HepG2 (cell line): ENCODE data around the gene C22orf31. TPM values are rescaled to one million over a fixed set of nuclear protein-coding genes. Genes with fewer than 3 reads are reported as not detected.

Experiments used
- CENPX ChIP-seq: sonication (generic); formaldehyde crosslinking; IDR thresholded peaks from 2 replicates; pipeline ENCODE4 v1.9.0; 2021; ENCODE audit warnings: mild to moderate bottlenecking, missing genetic modification reagents, moderate library complexity
- CHCHD3 ChIP-seq: sonication (generic); formaldehyde crosslinking; IDR thresholded peaks from 2 replicates; pipeline ENCODE4 v1.8.0; 2022; ENCODE audit warnings: mild to moderate bottlenecking, missing genetic modification reagents, moderate library complexity
- EZH2 ChIP-seq: conservative IDR thresholded peaks from 2 replicates; pipeline ENCODE4 v1.6.1; 2012; ENCODE audit warnings: mild to moderate bottlenecking, low read depth, low read length, moderate library complexity
- FOXA3 ChIP-seq: IDR thresholded peaks from 2 replicates; pipeline ENCODE4 v1.6.1; 2016; ENCODE audit warnings: missing genetic modification reagents, missing compliant biosample characterization
- FOXJ3 ChIP-seq: sonication (generic); formaldehyde crosslinking; IDR thresholded peaks from 2 replicates; pipeline ENCODE4 v1.4.0; 2020; ENCODE audit warnings: missing genetic modification reagents, mild to moderate bottlenecking, borderline replicate concordance
- FOXO4 ChIP-seq: sonication (generic); formaldehyde crosslinking; conservative IDR thresholded peaks from 2 replicates; pipeline ENCODE4 v1.8.1; 2023; ENCODE audit warnings: missing genetic modification reagents
- GABPA ChIP-seq, 2 experiments: IDR thresholded peaks; 2 replicates each; pipeline ENCODE4 v1.6.1; 2011 to 2016; ENCODE audit warnings: low read depth in 2 of 2, low read length in 1 of 2, missing biosample characterization in 1 of 2, missing genetic modification characterization in 1 of 2
- GPN1 ChIP-seq: sonication (generic); formaldehyde crosslinking; IDR thresholded peaks from 2 replicates; pipeline ENCODE4 v1.5.1; 2020; ENCODE audit warnings: missing genetic modification reagents, borderline replicate concordance
- KAT2B ChIP-seq: fragments of 150-350 bp; IDR thresholded peaks from 2 replicates; pipeline ENCODE4 v1.6.1; 2014; ENCODE audit warnings: low read depth, low read length, borderline replicate concordance
- MAX ChIP-seq: IDR thresholded peaks from 2 replicates; pipeline ENCODE4 v1.6.1; 2012; ENCODE audit warnings: inconsistent platforms
- SMC3 ChIP-seq: IDR thresholded peaks from 2 replicates; pipeline ENCODE4 v1.6.1; 2011; ENCODE audit warnings: low read length, improper control_type of control experiment
- SYNCRIP ChIP-seq: fragments of 200-400 bp; formaldehyde crosslinking; IDR thresholded peaks from 2 replicates; pipeline ENCODE4 v1.6.1; 2018; ENCODE audit warnings: mild to moderate bottlenecking, low read depth, low read length; ENCODE audit not compliant: insufficient read depth
- TAF15 ChIP-seq: fragments of 200-400 bp; formaldehyde crosslinking; IDR thresholded peaks from one replicate; pipeline ENCODE4 v1.6.1; 2018; ENCODE audit warnings: mild to moderate bottlenecking, low read depth, low read length; ENCODE audit not compliant: poor library complexity, severe bottlenecking
- TBX2 ChIP-seq: sonication (generic); formaldehyde crosslinking; IDR thresholded peaks from 2 replicates; pipeline ENCODE4 v1.5.0; 2020; ENCODE audit warnings: missing genetic modification reagents, mild to moderate bottlenecking, borderline replicate concordance
- TRIM24 ChIP-seq: sonication (generic); formaldehyde crosslinking; IDR thresholded peaks from 2 replicates; pipeline ENCODE4 v1.8.0; 2022; ENCODE audit warnings: mild to moderate bottlenecking, missing genetic modification reagents
- ZBTB37 ChIP-seq: sonication (generic); formaldehyde crosslinking; IDR thresholded peaks from 2 replicates; pipeline ENCODE4 v1.4.0; 2020; ENCODE audit warnings: mild to moderate bottlenecking, missing genetic modification reagents
- ZNF232 ChIP-seq: sonication (generic); formaldehyde crosslinking; IDR thresholded peaks from 2 replicates; pipeline ENCODE4 v1.4.0; 2020; ENCODE audit warnings: missing genetic modification reagents, borderline replicate concordance
- ZNF503 ChIP-seq: sonication (generic); formaldehyde crosslinking; IDR thresholded peaks from 2 replicates; pipeline ENCODE4 v1.4.0; 2020; ENCODE audit warnings: missing genetic modification reagents
- ZNF639 ChIP-seq: conservative IDR thresholded peaks from 2 replicates; pipeline ENCODE4 v1.6.1; 2018; ENCODE audit warnings: missing genetic modification reagents
- ZNF710 ChIP-seq: sonication (generic); formaldehyde crosslinking; IDR thresholded peaks from 2 replicates; pipeline ENCODE4 v1.5.0; 2020; ENCODE audit warnings: mild to moderate bottlenecking, missing genetic modification reagents, borderline replicate concordance
- ZZZ3 ChIP-seq: sonication (generic); formaldehyde crosslinking; IDR thresholded peaks from 2 replicates; pipeline ENCODE4 v1.4.0; 2020; ENCODE audit warnings: missing genetic modification reagents, mild to moderate bottlenecking, borderline replicate concordance
- polyA plus RNA-seq, 8 experiments: library from polyadenylated mRNA; depleted of rRNA in 3 of 8; stranded (reverse) in 7 of 8; unstranded in 1 of 8; fragments of >200 nt; fragmentation: Illumina TruSeq in 4 of 8; extraction: Trizol in 4 of 8; gene quantifications; 2 replicates each; pipeline versions ENCODE4 v1.2.1 to v1.2.3, GENCODE V29; 2011 to 2016; ENCODE audit warnings: low read depth in 4 of 8, missing spikeins in 1 of 8, mixed read lengths in 1 of 8; ENCODE audit not compliant: insufficient read depth in 1 of 8
- total RNA-seq, 5 experiments: library from RNA; depleted of rRNA; stranded (reverse); fragments of >200 nt; fragmentation: Illumina TruSeq; extraction: Trizol; gene quantifications; 2 replicates each; pipeline ENCODE4 v1.2.3, GENCODE V29; 2016; ENCODE audit warnings: low read depth in 1 of 5

The C22orf31 gene
- total and polyA plus RNA-seq, 2 of the 13 experiments (the other 11 are each of a cell fraction or from before 2014, with no cell fraction given) = not detected

GRCh38 chr22:29030016-29030617, 31.5 kb downstream of the C22orf31 start (continued):
- TF ChIP-seq ZNF710 (CRISPR knock-in tag) (no peak), TBX2 (CRISPR knock-in tag) (peak; percentile 29; the same call in 1 of the 2 replicates), FOXJ3 (CRISPR knock-in tag) (0 out of 2 replicates have a peak, but pooled peaks have one; percentile 21), KAT2B (no peak), TAF15 (no peak), ZBTB37 (CRISPR knock-in tag) (no peak), GABPA (IDR thresholded peaks at IDR 0.05; ENCODE audit: low read depth, low read length) (no peak), GABPA (CRISPR knock-in tag; IDR thresholded peaks at IDR 0.05; ENCODE audit: low read depth) (no peak; the same call in 1 of the 2 replicates), TRIM24 (CRISPR knock-in tag) (no peak), GPN1 (no peak), EZH2 (no peak), SMC3 (no peak), CHCHD3 (CRISPR knock-in tag) (no peak), ZZZ3 (CRISPR knock-in tag) (no peak), ZNF503 (CRISPR knock-in tag) (peak; percentile 33; the same call in 1 of the 2 replicates), SYNCRIP (no peak), CENPX (CRISPR knock-in tag) (no peak), ZNF232 (0 out of 2 replicates have a peak, but pooled peaks have one; percentile 50), ZNF639 (no peak), MAX (no peak), FOXA3 (CRISPR knock-in tag) (peak; percentile 31; the same call in 1 of the 2 replicates), FOXO4 (CRISPR knock-in tag) (no peak)
